Caco-2 (cell line): ENCODE results near the gene ASB3. TPM values are rescaled to one million over a fixed set of nuclear protein-coding genes. Genes with fewer than 3 reads are reported as not detected.

Experiments
- BruUV-seq: library from RNA; stranded (reverse); fragments of 400-500 nt; replicated peaks from 2 replicates; lab custom pipeline; 2021; lab: Mats Ljungman, UMichigan
- CTCF ChIA-PET: fragments of 300-600 bp; sonication (Branson Sonifier 250); formaldehyde crosslinking; loops from one replicate; lab custom pipeline; 2022; ENCODE audit warnings: antibody characterized with exemption; lab: Charles Lee
- POLR2A ChIA-PET: fragments of 300-600 bp; sonication (Branson Sonifier 250); formaldehyde crosslinking; loops from one replicate; lab custom pipeline; 2022; ENCODE audit warnings: antibody characterized with exemption; lab: Charles Lee
- DNase-seq, 2 experiments: peaks; one replicate each; pipeline versions ENCODE4 v3.0.0 to v3.0.0-alpha.2; 2020 to 2022
- H3K27me3 ChIP-seq: replicated peaks from 2 replicates; pipeline ENCODE4 v1.6.0; 2011; ENCODE audit warnings: low read length; ENCODE audit not compliant: control insufficient read depth, insufficient read depth
- H3K36me3 ChIP-seq: 2 replicates; pipeline ENCODE4 v1.5.1; 2011; ENCODE audit warnings: low read length; ENCODE audit not compliant: control insufficient read depth, insufficient read depth
- H3K4me1 ChIP-seq: fragments of 250-450 bp; sonication (Bioruptor Pico); 2 replicates; pipeline ENCODE4 v1.5.1; 2020; ENCODE audit warnings: mild to moderate bottlenecking
- H3K4me3 ChIP-seq: 2 replicates; pipeline ENCODE4 v1.5.1; 2011; ENCODE audit warnings: low read depth, mild to moderate bottlenecking, control low read depth, low read length
- H3K9me3 ChIP-seq: fragments of 250-450 bp; sonication (Bioruptor Pico); 2 replicates; pipeline ENCODE4 v1.5.1; 2020; ENCODE audit warnings: mild to moderate bottlenecking, moderate library complexity
- H3K27ac Mint-ChIP-seq: one replicate; pipeline ENCODE4 v1.8.0; 2022; ENCODE audit warnings: mixed read lengths; ENCODE audit not compliant: unreplicated experiment
- H3K27me3 Mint-ChIP-seq: one replicate; pipeline ENCODE4 v1.8.0; 2022; ENCODE audit warnings: mixed read lengths; ENCODE audit not compliant: insufficient read depth, unreplicated experiment
- H3K36me3 Mint-ChIP-seq: one replicate; pipeline ENCODE4 v1.8.0; 2022; ENCODE audit warnings: mild to moderate bottlenecking, mixed read lengths; ENCODE audit not compliant: insufficient read depth, unreplicated experiment
- H3K4me1 Mint-ChIP-seq: one replicate; pipeline ENCODE4 v1.8.0; 2022; ENCODE audit warnings: low read depth, mixed read lengths; ENCODE audit not compliant: unreplicated experiment
- H3K4me3 Mint-ChIP-seq: one replicate; pipeline ENCODE4 v1.8.0; 2022; ENCODE audit warnings: mild to moderate bottlenecking, moderate library complexity, mixed read lengths; ENCODE audit not compliant: unreplicated experiment
- H3K9me3 Mint-ChIP-seq: one replicate; pipeline ENCODE4 v1.8.0; 2022; ENCODE audit warnings: mixed read lengths; ENCODE audit not compliant: unreplicated experiment
- CTCF ChIP-seq, 2 experiments: fragments of 200-600 bp in 1 of 2; IDR thresholded peaks; 1 replicate in 1 of 2; 2 replicates in 1 of 2; pipeline versions ENCODE4 v1.5.1 to v1.8.0; 2011 to 2022; ENCODE audit warnings: antibody characterized with exemption in 1 of 2, control low read depth in 1 of 2, inconsistent platforms in 1 of 2, low read depth in 1 of 2, low read length in 1 of 2, mild to moderate bottlenecking in 1 of 2, moderate library complexity in 1 of 2; ENCODE audit not compliant: insufficient read depth in 1 of 2, severe bottlenecking in 1 of 2, unreplicated experiment in 1 of 2
- intact Hi-C: fragments of 100-400 bp; cut with micrococcal nuclease; formaldehyde crosslinking; loops from one replicate; pipeline ENCODE4 v1.10.0; 2022; ENCODE audit not compliant: unreplicated experiment
- total RNA-seq: library from RNA; stranded (reverse); gene quantifications from 2 replicates; pipeline ENCODE4 v1.2.3, GENCODE V29; 2022

The ASB3 gene
- total RNA-seq, 1 experiment from 2014 or later, result 12.9 TPM

DNA sequence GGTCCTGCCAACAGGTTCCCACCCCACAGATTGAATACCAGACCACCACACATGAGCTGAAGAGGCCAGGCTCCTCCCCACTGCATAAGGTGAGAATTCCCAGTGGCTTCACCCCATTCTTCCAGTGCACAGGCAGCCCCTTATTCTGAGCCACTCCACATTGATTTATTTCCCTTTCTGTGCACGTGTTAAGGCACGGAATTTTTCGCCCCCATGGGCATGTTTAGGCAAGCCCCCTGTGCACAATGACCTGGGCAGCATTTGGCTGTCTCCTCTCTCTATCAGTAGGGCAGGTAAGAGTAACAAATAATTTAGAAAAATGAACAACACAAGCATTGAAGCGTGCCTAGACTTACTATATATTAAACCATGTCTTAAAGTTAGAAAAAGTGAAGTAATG, 34.4 kb downstream of the ASB3 start:
- Histone ChIP-seq H3K4me3 (no peak overlapping the region), H3K27me3 (no peaks in the 10 kb centered on the region), H3K4me1 (no peaks in the 10 kb centered on the region), H3K36me3 (no peaks in the 10 kb centered on the region), H3K9me3 (no peaks in the 10 kb centered on the region)
- Mint-ChIP-seq H3K4me1 (no peaks in the 10 kb centered on the region), H3K27me3 (no peaks in the 10 kb centered on the region), H3K27ac (no peak overlapping the region), H3K9me3 (no peaks in the 10 kb centered on the region), H3K36me3 (peaks cover 5% of the 10 kb centered on the region), H3K4me3 (no peak overlapping the region)
- CTCF ChIA-PET, result no interaction called here
- no peak for TF ChIP-seq CTCF (IDR thresholded peaks at IDR 0.05; ENCODE audit: insufficient read depth in 1 of 2, low read depth in 1 of 2, low read length in 1 of 2, severe bottlenecking in 1 of 2, unreplicated experiment in 1 of 2)
- DNase-seq, result no peak
- no TSS peak for BruUV-seq
- intact Hi-C loops, result no loop called here
- POLR2A ChIA-PET, result no interaction called here

GRCh38 chr2:53751728-53752127, 35.0 kb downstream of the ASB3 start:
- H3K36me3 ChIP-seq, result no peaks in the 10 kb centered on the region
- H3K27me3 ChIP-seq, result no peaks in the 10 kb centered on the region
- TF ChIP-seq CTCF (IDR thresholded peaks at IDR 0.05; ENCODE audit: insufficient read depth in 1 of 2, low read depth in 1 of 2, low read length in 1 of 2, severe bottlenecking in 1 of 2, unreplicated experiment in 1 of 2), result no peak
- no TSS peak for BruUV-seq
- Mint-ChIP-seq H3K27me3 (no peaks in the 10 kb centered on the region), H3K9me3 (no peaks in the 10 kb centered on the region), H3K4me3 (no peak overlapping the region), H3K36me3 (peaks cover 2% of the 10 kb centered on the region), H3K4me1 (no peaks in the 10 kb centered on the region), H3K27ac (no peak overlapping the region)
- intact Hi-C loops, result no loop called here
- H3K9me3 ChIP-seq, result no peaks in the 10 kb centered on the region
- ChIA-PET POLR2A (no interaction called here), CTCF (no interaction called here)
- H3K4me1 ChIP-seq, result no peaks in the 10 kb centered on the region
- DNase-seq, result no peak
- no peak overlapping the region for H3K4me3 ChIP-seq

DNA sequence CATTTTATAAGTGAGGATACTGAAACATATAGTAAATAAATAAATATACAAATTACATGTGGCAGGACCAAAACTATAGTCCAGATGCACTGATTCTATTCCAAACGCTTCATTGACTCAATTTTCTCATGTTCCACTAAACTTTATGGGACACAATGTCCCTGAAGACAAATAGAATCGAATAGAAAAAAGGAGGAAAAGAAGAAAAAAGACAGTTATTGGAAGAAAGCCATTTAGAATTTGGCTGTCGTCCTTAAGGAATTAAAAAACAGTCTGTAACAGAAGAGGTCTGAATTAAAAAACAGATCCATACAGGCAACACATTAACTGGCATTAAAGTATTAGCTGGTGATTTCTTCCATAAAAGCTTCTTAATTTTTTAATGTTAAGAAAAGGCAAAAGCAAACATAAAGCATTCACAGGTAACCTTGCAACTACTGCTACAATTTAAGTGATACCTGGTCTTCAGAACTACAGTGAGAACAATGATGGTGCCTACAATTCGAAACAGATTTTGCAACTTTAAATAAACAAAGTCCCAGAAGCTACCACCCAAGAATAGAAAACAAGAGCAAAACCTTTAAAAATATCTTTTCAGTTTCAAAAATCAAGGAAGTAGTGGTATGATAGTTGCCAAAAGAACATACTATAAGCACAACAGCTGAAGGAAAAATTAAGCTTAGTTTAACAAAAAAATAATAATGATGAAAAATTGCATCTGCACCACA, 36.5 kb downstream of the ASB3 start:
- TF ChIP-seq CTCF (IDR thresholded peaks at IDR 0.05; ENCODE audit: insufficient read depth in 1 of 2, low read depth in 1 of 2, low read length in 1 of 2, severe bottlenecking in 1 of 2, unreplicated experiment in 1 of 2), result no peak
- H3K9me3 Mint-ChIP-seq, result no peaks in the 10 kb centered on the region
- Histone ChIP-seq H3K4me1 (no peaks in the 10 kb centered on the region), H3K27me3 (no peaks in the 10 kb centered on the region), H3K36me3 (no peaks in the 10 kb centered on the region), H3K9me3 (no peaks in the 10 kb centered on the region), H3K4me3 (no peak overlapping the region)
- no peaks in the 10 kb centered on the region for H3K27me3 Mint-ChIP-seq
- intact Hi-C loops, result no loop called here
- POLR2A ChIA-PET, result no interaction called here
- no peak for DNase-seq
- H3K4me1 Mint-ChIP-seq, result no peaks in the 10 kb centered on the region
- no peak overlapping the region for H3K27ac Mint-ChIP-seq
- H3K4me3 Mint-ChIP-seq, result no peak overlapping the region
- H3K36me3 Mint-ChIP-seq, result peaks cover 5% of the 10 kb centered on the region
- BruUV-seq, result no TSS peak
- CTCF ChIA-PET, result no interaction called here
